Fibroblast of upper back skin (primary cell): Measurements from ENCODE around the gene CRYBB2.
"Not testable (repeated sequence)": the region's sequence is repeated elsewhere in the genome, so short reads cannot be mapped to it uniquely, and the experiment has no call there.

Experiments used
- DNase-seq: peaks from one replicate; pipeline ENCODE4 v3.0.0-alpha.2; 2013

The CRYBB2 gene

GRCh38 chr22:25200967-25201366 is 18.5 kb upstream of the CRYBB2 start:
- no peak for DNase-seq

DNA sequence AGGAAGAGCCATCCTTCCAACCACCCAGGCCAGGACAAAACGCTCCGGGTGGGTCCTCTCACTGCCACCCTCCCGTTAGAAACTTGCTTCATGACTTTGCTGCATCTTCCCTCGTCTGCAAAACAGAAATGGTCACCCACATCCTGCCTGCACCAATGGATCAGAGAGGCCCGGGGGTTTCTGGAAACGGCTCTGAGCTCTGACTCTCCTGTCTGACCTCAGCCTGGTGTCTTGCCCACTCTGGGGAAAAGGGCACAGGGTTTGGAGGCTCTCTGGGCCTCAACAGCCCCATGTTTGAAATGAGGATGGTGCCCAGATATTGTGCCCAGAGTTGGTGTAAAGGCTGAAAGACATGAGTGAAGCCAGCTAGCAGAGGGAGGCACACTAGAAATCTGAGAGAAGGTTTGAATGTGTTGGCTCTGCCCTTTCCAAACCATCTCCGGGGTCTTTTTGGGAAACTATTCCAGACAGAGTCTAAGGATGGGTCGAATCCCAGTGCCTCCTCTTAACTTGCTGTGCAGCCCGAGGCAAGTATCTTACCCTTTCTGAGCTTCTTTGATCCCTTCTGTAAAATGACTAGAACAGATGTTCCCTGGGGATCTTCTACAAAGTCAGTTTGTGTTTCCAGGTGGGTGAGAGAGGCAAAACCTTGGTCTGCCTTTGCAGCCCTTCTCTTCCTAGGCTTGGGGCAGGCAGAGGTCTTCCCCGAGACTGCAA is 17.7 kb upstream of the CRYBB2 start:
- DNase-seq: no peak

GRCh38 chr22:25202290-25202921 is 17.0 kb upstream of the CRYBB2 start:
- peak; percentile 44 for DNase-seq

DNA sequence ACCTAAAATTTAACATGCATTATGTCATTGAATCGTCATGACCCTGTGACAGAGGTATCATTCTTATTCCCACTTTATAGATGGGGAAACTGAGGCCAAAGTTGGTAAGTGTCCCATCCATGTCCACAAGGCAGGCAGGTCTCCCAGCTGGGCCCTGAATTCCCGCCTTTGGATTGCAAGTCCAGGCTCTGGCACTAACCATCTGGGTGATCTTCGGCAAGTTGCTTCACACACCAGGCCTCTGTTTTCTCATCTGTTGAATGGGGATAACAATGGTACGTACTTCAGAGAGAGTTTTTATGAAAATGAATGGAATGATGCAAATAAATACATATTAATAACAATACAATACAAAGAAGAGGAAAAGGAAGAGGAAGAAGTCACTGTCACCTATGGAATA is 16.4 kb upstream of the CRYBB2 start:
- DNase-seq: no peak

DNA sequence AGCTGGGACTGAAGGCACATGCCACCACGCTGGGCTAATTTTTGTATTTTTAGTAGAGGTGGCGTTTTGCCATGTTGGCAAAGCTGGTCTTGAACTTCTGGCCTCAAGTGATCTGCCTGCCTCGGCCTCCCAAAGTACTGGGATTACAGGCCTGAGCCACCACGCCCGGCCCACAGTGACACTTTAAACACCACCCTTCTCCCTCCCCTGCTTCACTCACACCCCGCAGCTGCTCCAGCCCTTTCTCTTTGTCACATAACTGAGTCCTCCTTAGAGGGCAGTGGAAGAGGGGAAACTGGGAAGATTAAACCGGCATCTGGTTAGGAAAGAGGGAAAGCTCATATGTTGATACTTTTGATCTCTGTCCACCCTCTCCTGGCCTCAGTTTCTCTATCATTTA is 14.9 kb upstream of the CRYBB2 start:
- DNase-seq: not testable (repeated sequence)

DNA sequence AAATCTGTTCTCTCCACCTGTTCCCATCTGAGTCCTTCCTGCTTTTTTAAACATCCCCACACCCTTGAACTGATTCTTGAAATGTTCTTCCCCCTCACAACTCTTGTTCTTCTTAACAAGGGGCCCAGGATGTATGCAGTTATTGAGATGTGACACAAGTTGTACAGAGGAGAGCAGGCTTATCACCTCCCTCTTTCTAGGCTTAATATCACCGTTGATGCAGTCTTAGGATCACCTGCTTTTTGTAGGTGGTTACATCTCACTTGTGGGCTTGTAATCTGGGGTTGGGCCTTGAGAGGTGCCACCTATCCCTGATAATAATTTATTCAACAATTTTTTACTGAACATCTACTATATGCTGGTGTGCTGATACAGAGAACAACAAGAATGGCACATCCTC is 13.6 kb upstream of the CRYBB2 start:
- no peak for DNase-seq

DNA sequence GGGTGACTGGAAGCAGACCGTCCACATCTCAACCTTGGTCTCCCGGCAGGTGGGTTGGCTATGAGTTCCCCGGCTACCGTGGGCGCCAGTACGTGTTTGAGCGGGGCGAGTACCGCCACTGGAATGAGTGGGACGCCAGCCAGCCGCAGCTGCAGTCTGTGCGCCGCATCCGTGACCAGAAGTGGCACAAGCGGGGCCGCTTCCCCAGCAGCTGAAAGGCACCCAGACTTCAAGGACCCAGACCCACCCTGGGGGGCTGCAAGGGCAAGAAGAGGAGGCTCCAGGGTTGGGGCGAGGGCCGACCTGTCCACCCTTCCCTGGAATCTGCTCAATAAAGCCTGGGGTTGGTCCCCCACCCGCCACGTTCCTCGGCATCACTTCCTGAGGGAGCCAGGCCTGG is 12.4 kb upstream of the CRYBB2 start:
- no peak for DNase-seq

DNA sequence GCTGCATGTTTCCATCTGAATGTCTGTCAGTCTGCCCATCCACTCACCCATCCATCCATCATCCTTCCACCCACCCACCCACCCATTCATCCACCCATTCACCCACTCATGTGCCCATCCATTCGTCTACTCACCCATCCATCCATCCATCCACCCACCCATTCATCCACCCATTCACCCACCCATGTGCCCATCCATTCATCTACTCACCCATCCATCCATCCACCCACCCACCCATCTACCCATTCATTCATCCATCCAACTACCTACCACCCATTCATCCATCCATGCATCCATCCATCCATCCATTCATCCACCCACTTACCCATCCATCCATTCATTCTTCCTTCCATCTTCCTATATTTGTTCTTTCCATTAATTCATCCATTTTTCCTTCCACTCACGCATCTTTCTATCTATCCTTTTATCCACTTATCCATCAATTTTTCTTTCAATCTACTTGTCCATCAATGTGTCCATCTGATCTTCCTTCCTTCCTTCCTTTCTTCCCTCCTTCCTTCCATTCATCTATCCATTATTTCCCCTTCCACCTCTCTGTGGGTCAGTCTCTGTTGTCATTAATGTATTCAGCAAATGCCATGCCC is 11.8 kb upstream of the CRYBB2 start:
- DNase-seq: no peak

DNA sequence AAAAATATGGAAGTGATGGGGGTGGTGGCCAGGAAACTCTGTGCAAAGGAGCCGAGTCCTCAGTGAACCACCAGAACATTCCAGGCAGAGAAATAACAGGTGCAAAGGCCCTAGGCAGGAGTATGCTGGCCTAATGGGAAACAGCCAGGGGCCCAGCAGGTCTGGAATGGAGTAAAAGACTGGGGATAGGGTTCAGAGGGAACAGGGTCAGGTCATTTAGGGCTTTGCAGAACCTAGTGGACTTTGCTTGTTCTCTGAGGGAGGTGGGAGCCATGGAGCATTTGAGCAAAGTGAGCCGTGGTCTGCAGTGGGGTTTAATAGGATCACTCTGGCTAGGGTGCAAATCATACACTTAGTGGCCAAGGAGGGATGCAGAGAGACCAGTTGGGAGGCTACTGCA is 11.1 kb upstream of the CRYBB2 start:
- DNase-seq: no peak

DNA sequence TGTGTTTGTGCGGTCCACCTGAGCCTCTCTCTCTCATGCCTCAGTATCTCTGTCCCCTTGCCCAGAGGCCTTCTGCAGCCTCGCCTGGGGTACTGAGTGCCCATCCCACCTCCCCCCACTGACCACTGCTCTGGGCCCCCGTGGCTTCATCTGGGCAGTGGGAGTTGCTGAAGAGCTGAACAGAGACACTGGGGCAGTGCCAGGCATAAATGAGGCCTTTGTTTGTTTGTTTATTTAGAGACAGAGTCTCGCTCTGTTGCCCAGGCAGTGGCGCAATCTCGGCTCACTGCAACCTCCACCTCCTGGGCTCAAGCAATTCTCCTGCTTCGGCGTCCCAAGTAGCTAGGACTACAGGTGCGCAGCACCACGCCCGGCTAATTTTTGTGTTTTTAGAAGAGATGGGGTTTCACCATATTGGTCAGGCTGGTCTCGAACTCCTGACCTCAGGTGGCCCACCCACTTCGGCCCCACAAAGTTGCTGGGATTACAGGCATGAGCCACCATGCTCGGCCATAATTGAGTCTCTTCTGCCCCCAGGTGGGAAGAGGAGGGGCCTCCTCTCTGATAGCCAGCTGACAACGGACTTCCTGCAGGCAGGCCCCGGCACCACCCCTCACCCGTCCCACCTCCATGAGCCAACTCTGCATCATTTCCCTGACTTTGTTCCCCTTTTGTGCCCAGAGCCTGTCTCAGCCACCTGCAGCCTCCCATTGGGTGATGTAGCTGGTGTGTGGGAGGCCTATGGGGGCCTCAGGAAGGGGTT is 10.5 kb upstream of the CRYBB2 start:
- no peak for DNase-seq

DNA sequence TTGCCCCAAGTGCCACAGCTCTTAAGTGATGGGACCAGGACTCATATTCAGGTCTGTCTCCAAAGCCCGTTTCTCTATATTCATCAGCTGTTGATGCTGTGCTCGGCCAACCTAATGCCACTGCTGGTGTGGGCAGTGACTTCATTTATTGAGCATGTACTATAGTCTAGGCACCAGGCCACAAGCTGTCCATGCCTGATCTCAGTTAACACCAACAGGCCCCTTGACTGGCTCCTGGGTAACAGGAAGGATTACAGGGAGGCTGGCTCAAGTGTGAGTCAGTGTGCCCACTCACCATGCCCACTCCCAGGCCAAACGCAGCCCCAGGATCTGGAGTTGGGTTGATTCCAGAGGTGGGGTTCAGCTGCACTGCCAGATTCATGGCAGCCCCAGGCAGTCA is 8.6 kb upstream of the CRYBB2 start:
- DNase-seq: no peak

GRCh38 chr22:25212337-25212736 is 7.1 kb upstream of the CRYBB2 start:
- DNase-seq: no peak

GRCh38 chr22:25213221-25213620 is 6.2 kb upstream of the CRYBB2 start:
- no peak for DNase-seq

GRCh38 chr22:25216230-25216629 is 3.2 kb upstream of the CRYBB2 start:
- DNase-seq: no peak

GRCh38 chr22:25219948-25220442 is 556 bp downstream of the CRYBB2 start:
- DNase-seq: no peak

DNA sequence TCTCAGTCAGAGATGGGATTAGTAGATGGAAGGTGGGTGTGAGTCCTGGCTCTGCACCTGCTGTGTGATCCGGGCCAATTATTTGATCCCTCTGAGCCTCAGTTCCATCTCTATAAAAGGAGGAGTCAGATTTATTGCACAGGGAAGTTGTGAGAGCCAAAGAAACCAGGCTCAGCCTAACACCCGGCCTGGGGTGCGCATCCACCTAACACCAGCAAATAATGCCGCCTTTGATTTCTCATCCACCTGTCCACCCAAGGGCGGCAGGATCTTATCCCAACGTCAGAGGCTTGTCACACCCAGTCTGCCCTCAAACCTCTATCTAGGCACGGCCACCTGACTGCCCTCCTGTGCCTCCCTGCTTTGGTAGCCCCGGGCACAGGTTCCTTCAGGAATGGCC is 2.4 kb downstream of the CRYBB2 start:
- no peak for DNase-seq

- DNase-seq: no peak
Observed at GRCh38 chr22:25223269-25223850, 3.9 kb downstream of the CRYBB2 start.

DNA sequence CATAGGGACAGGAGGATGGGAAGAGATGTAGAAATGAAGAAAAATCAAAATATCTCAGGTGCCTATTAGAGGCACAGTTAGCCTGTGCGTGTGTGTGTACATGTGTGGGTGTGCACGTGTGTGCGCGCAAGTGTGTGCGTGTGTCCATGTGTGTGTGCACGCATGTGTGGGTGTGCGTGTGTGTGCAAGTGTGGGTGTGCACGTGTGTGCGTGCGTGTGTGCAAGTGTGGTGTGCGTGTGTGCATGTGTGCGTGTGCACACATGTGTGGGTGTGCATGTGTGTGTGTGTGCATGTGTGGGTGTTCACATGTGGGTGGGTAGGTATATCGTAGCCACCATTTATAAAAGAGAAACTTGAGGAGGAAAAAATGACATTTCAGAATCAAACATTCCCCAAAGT is 9.4 kb downstream of the CRYBB2 start:
- no peak for DNase-seq

DNA sequence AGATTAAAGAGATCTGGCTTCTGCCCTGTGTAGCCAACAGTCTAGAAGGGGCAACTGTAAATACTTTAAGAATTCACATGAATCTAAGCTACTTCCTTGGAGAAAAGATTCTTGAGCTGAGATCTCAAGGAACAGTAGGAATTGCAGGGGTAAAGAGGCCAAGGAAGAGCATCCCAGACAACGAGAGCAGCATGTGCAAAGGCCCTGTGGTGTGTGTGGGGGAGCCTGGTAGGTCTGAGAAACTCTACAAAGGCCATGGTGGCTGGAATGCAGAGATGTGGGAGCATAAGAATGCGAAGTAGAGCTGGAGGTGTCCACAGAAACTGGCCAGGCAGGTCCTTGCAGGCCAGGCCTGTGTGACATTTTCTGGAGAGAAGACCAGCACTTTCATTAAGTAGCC is 11.3 kb downstream of the CRYBB2 start:
- not testable (repeated sequence) for DNase-seq

GRCh38 chr22:25232301-25232700 is 12.9 kb downstream of the CRYBB2 start:
- peak; percentile 2 for DNase-seq

- not testable (repeated sequence) for DNase-seq
Observed at GRCh38 chr22:25233706-25234105, 14.3 kb downstream of the CRYBB2 start.

DNA sequence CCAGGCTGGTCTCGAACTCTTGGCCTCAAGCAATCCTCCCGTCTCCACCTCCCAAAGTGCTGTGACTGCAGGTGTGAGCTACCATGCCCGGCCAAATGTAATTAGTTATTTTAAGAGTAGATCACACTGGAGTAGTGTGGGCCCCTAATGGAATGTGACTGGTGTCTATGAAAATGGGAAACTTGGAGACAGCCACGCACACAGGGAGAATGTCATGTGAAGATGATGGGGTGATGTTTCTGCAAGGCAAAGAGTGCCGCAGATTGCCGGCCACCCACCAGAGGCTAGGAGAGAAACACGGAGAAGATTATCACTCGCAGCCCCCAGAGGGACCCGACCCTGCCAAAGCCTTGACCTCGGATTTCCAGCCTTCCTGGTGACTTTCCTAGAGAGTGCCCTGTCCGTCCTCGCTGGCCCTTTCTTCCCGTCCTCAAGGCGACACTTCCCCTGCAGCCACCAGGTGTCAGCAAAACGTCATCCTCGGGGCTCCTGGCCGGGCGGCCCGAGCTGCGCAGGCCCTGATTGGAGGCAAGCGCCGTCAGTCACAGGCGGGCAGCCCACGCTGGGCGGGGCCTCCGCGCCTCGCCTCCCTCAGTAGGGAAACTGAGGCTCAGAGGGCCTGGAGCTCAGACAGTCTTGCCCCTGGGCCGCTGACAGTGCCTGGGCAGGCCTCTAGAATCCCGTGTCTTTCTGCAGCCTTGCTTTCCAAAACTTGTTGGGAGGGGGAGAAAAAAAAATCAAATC is 16.3 kb downstream of the CRYBB2 start:
- peak; percentile 68 for DNase-seq
